Adipocyte (in vitro differentiated cells): ENCODE data around the gene SERINC5.
A peak's percentile ranks its signal among the peaks of the same experiment; 100 is the strongest.
"Not testable (repeated sequence)": the region's sequence is repeated elsewhere in the genome, so short reads cannot be mapped to it uniquely, and the experiment has no call there.

Experiments
- DNase-seq: peaks from one replicate; pipeline ENCODE4 v3.0.0-alpha.2; 2015; ENCODE audit warnings: low read depth
- H3K27me3 ChIP-seq: replicated peaks from 2 replicates; pipeline ENCODE4 v1.7.0; 2013; ENCODE audit warnings: mild to moderate bottlenecking, low read length, moderate library complexity; ENCODE audit not compliant: control insufficient read depth, insufficient read depth
- H3K36me3 ChIP-seq: 2 replicates; pipeline ENCODE4 v1.7.0; 2013; ENCODE audit warnings: low read length, mild to moderate bottlenecking, moderate library complexity; ENCODE audit not compliant: control insufficient read depth, insufficient read depth, severe bottlenecking
- H3K4me1 ChIP-seq: 2 replicates; pipeline ENCODE4 v1.7.0; 2013; ENCODE audit warnings: mild to moderate bottlenecking, low read length, moderate library complexity; ENCODE audit not compliant: control insufficient read depth, insufficient read depth
- H3K4me3 ChIP-seq: 2 replicates; pipeline ENCODE4 v1.7.0; 2013; ENCODE audit warnings: mild to moderate bottlenecking, low read length, moderate library complexity
- H3K9ac ChIP-seq: 2 replicates; pipeline ENCODE4 v1.7.0; 2013; ENCODE audit warnings: mild to moderate bottlenecking, low read length, moderate library complexity
- H3K9me3 ChIP-seq: 2 replicates; pipeline ENCODE4 v1.7.0; 2013; ENCODE audit warnings: mild to moderate bottlenecking, low read length, moderate library complexity; ENCODE audit not compliant: control insufficient read depth

The SERINC5 gene

DNA sequence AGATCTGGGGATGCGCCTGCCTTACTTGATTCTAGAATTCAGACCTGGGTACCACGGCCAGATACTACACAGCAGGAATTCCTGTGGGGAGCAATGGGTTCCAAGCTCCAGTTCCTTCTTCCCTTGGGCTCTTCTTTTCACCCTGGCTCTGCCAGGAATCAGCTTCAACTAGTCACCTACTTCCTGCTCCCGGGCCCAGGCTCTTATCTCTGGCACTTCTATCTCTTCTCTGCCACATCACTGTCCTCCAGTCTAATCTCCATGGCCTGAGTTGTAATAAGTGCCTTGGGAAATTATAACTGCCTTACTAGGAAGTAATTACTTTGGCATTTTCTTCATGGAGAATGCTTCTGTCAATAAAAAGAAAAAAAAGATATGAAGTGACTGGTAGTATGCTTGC is 26.2 kb upstream of the SERINC5 start:
- Histone ChIP-seq H3K9me3 (peaks cover 10% of the 10 kb centered on the region), H3K9ac (no peak overlapping the region), H3K4me3 (no peak overlapping the region), H3K36me3 (no peaks in the 10 kb centered on the region), H3K27me3 (peaks cover 6% of the 10 kb centered on the region), H3K4me1 (no peaks in the 10 kb centered on the region)
- no peak for DNase-seq

DNA sequence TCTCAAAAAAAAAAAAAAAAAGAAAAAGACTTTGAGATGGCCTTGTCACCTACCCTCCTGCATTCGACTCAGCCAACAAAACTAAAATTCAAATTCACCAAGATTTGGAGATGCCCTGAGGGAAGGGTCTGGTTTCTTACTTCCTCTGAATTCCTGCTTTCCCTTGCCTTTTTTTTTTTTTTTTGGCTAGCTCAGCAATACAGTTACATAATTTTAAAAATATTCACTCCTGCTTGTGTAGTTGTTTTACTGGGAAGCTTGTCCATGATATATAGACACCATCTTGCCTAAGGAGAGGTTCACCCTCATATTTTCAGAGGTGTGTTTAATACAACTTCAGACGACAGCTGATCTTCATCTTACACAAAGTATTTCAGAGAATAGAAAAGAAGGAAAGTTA is 21.3 kb upstream of the SERINC5 start:
- no peak for DNase-seq
- peaks cover 4% of the 10 kb centered on the region for H3K27me3 ChIP-seq
- H3K4me3 ChIP-seq = no peak overlapping the region
- no peaks in the 10 kb centered on the region for H3K36me3 ChIP-seq
- H3K9ac ChIP-seq = no peak overlapping the region
- H3K9me3 ChIP-seq = no peaks in the 10 kb centered on the region
- H3K4me1 ChIP-seq = no peaks in the 10 kb centered on the region

GRCh38 chr5:80276186-80276585 is 20.3 kb upstream of the SERINC5 start:
- Histone ChIP-seq H3K4me3 (no peak overlapping the region), H3K4me1 (no peaks in the 10 kb centered on the region), H3K36me3 (no peaks in the 10 kb centered on the region), H3K27me3 (peaks cover 4% of the 10 kb centered on the region), H3K9ac (no peak overlapping the region), H3K9me3 (no peaks in the 10 kb centered on the region)
- no peak for DNase-seq

DNA sequence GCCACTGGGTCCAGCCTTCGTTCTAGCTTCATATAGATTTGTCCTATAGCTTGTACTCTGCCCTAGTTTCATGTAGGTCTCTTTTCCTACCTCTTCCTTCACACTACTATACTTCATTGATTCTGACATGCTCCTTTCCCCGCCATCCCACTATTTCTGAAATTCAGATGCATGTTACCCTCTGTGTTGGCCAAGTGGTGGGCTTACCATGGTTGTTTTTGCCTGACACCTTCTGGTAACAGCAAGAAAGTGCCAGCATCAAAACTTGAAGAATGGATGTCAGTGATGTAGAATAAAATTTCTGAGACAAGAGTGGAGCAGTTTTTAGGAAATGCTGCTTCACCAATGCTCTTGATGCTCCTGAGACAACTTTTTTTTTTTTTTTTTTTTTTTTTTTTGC is 19.5 kb upstream of the SERINC5 start:
- no peaks in the 10 kb centered on the region for H3K9me3 ChIP-seq
- H3K4me3 ChIP-seq = no peak overlapping the region
- peaks cover 4% of the 10 kb centered on the region for H3K27me3 ChIP-seq
- H3K36me3 ChIP-seq = no peaks in the 10 kb centered on the region
- peak; percentile 13 for DNase-seq
- no peaks in the 10 kb centered on the region for H3K4me1 ChIP-seq
- no peak overlapping the region for H3K9ac ChIP-seq

DNA sequence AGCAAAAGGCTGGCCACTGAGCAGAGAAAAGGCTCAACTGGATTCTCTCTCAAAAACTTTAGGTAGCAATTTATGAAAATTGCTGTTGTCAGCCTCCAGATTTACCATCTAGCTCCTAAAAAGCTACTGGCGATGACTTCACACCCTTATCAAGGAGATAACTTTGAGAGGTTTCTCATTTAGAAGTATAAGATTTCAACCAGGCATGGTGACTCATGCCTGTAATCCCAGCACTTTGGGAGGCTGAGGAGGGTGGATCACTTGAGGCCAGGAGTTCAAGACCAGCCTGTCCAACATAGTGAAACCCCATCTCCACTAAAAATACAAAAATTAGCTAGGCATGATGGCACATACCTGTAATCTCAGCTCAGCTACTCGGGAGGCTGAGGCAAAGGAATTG is 14.7 kb upstream of the SERINC5 start:
- H3K4me3 ChIP-seq, H3K9me3 ChIP-seq, H3K27me3 ChIP-seq, H3K9ac ChIP-seq, H3K4me1 ChIP-seq, DNase-seq, H3K36me3 ChIP-seq: not testable (repeated sequence)

DNA sequence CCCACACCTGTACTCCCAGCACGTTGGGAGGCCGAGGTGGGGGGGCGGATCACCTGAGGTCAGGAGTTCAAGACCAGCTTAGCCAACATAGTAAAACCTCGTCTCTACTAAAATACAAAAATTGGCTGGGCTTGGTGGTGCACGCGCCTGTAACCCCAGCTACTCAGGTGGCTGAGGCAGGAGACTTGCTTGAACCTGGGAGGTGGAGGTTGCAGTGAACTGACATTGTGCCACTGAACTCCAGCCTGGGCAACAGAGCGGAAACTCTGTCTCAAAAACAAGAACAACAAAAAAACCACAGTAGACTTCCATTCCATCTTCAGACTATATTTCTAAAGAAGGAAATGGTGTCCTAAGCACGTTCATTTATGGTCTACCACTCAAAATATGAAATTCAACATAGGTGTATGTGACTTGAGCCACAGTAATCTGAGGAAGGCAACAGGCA is 14.2 kb upstream of the SERINC5 start:
- H3K36me3 ChIP-seq = no peaks in the 10 kb centered on the region
- DNase-seq = no peak
- no peak overlapping the region for H3K4me3 ChIP-seq
- H3K4me1 ChIP-seq = no peaks in the 10 kb centered on the region
- no peaks in the 10 kb centered on the region for H3K9me3 ChIP-seq
- H3K27me3 ChIP-seq = no peaks in the 10 kb centered on the region
- H3K9ac ChIP-seq = no peak overlapping the region

GRCh38 chr5:80268916-80269315 is 13.1 kb upstream of the SERINC5 start:
- no peak for DNase-seq
- Histone ChIP-seq H3K9ac (no peak overlapping the region), H3K4me3 (no peak overlapping the region), H3K9me3 (no peaks in the 10 kb centered on the region), H3K27me3 (no peaks in the 10 kb centered on the region), H3K36me3 (no peaks in the 10 kb centered on the region), H3K4me1 (no peaks in the 10 kb centered on the region)

- Histone ChIP-seq H3K9me3 (no peaks in the 10 kb centered on the region), H3K4me3 (no peak overlapping the region), H3K4me1 (no peaks in the 10 kb centered on the region), H3K36me3 (no peaks in the 10 kb centered on the region), H3K27me3 (no peaks in the 10 kb centered on the region), H3K9ac (no peak overlapping the region)
- no peak for DNase-seq
Observed at GRCh38 chr5:80266566-80266965, 10.7 kb upstream of the SERINC5 start.

DNA sequence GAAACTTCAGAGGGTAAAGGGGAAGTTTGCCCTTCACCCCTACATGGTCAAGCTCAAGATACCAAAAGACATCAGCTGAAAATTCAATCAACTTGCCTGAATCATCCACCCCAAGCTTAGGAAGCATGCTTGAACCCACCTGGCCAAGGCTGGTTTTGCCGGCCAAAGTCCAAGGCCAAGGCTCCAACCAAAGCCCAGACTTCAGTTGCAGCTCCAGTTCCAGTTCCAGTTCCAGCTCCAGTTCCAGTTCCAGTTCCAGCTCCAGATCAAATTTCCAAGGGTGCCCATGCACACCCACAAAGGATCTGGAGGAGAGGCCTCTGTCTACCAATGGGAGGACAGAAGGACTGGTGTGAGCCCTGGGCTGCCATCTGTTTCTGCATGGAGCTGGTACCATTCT is 4.6 kb upstream of the SERINC5 start:
- no peaks in the 10 kb centered on the region for H3K9me3 ChIP-seq
- no peak overlapping the region for H3K4me3 ChIP-seq
- no peak for DNase-seq
- peaks cover 9% of the 10 kb centered on the region for H3K4me1 ChIP-seq
- no peak overlapping the region for H3K9ac ChIP-seq
- no peaks in the 10 kb centered on the region for H3K36me3 ChIP-seq
- no peaks in the 10 kb centered on the region for H3K27me3 ChIP-seq

GRCh38 chr5:80259511-80260203 is 3.8 kb upstream of the SERINC5 start:
- Histone ChIP-seq H3K4me1 (peaks cover 11% of the 10 kb centered on the region), H3K27me3 (no peaks in the 10 kb centered on the region), H3K36me3 (no peaks in the 10 kb centered on the region), H3K9me3 (no peaks in the 10 kb centered on the region), H3K9ac (no peak overlapping the region), H3K4me3 (no peak overlapping the region)
- no peak for DNase-seq

GRCh38 chr5:80255431-80255810 is 427 bp downstream of the SERINC5 start:
- Histone ChIP-seq H3K4me3 (peak overlapping the region; percentile 91), H3K9ac (peak overlapping the region; percentile 82), H3K9me3 (no peaks in the 10 kb centered on the region), H3K36me3 (no peaks in the 10 kb centered on the region), H3K27me3 (no peaks in the 10 kb centered on the region), H3K4me1 (peaks cover 22% of the 10 kb centered on the region)
- peak; percentile 82 for DNase-seq
